Chondrocyte (in vitro differentiated cells): ENCODE measurements around the gene MYL7. TPM values are rescaled to one million over a fixed set of nuclear protein-coding genes. Genes with fewer than 3 reads are reported as not detected.

Experiments used
- DNase-seq: peaks from one replicate; pipeline ENCODE4 v3.0.0; 2021; ENCODE audit warnings: mixed read lengths, low spot score
- H3K27ac Mint-ChIP-seq: one replicate; pipeline ENCODE4 v1.8.0; 2021; ENCODE audit warnings: mild to moderate bottlenecking, moderate library complexity, mixed read lengths; ENCODE audit not compliant: unreplicated experiment
- H3K27me3 Mint-ChIP-seq: 2 replicates; pipeline ENCODE4 v1.8.0; 2021; ENCODE audit warnings: low read depth, mixed read lengths
- H3K36me3 Mint-ChIP-seq: 2 replicates; pipeline ENCODE4 v1.8.0; 2021; ENCODE audit warnings: low read depth, mixed read lengths
- H3K4me1 Mint-ChIP-seq: 2 replicates; pipeline ENCODE4 v1.8.0; 2021; ENCODE audit warnings: low read depth, mild to moderate bottlenecking, mixed read lengths
- H3K4me3 Mint-ChIP-seq: one replicate; pipeline ENCODE4 v1.8.0; 2021; ENCODE audit warnings: mild to moderate bottlenecking, moderate library complexity, mixed read lengths; ENCODE audit not compliant: unreplicated experiment
- H3K9me3 Mint-ChIP-seq: 2 replicates; pipeline ENCODE4 v1.8.0; 2021; ENCODE audit warnings: low read depth, mixed read lengths
- total RNA-seq: library from RNA; stranded (reverse); gene quantifications from 3 replicates; pipeline ENCODE4 v1.2.1, GENCODE V29; 2021
- TF ChIP-seq, protein P1 (sequence below): fragments of 200-600 bp; sonication (generic); IDR thresholded peaks from 2 replicates; pipeline ENCODE4 v1.5.0; 2021; ENCODE audit warnings: antibody characterized with exemption, mild to moderate bottlenecking, moderate library complexity

Gene MYL7
- total RNA-seq, 1 donor from 2014 or later, result not detected

DNA sequence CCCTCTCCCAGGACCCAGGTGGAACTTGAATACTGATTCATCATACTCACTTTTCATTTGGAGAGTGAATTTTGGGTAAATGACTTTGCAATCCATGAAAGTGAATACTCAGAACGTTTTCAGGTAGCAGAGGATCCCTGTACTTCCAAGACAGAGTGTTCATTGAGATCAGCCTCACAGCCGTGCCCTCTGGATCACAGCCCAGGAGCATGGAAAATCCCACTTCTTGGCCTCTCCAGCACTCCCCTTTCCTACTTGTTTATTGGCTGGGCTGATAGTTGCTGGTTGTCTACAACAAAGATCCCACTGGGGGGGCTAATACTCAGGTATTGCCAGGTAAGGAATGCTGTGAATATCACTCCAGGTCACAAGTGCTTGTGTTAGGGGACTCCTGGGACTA lies 42.3 kb upstream of the MYL7 start:
- no peak for DNase-seq
- Mint-ChIP-seq H3K4me1 (peaks cover 17% of the 10 kb centered on the region), H3K4me3 (no peak overlapping the region), H3K27ac (no peak overlapping the region), H3K27me3 (no peaks in the 10 kb centered on the region), H3K36me3 (peaks cover 2% of the 10 kb centered on the region), H3K9me3 (peaks cover 12% of the 10 kb centered on the region)
- TF ChIP-seq, protein P1, sequence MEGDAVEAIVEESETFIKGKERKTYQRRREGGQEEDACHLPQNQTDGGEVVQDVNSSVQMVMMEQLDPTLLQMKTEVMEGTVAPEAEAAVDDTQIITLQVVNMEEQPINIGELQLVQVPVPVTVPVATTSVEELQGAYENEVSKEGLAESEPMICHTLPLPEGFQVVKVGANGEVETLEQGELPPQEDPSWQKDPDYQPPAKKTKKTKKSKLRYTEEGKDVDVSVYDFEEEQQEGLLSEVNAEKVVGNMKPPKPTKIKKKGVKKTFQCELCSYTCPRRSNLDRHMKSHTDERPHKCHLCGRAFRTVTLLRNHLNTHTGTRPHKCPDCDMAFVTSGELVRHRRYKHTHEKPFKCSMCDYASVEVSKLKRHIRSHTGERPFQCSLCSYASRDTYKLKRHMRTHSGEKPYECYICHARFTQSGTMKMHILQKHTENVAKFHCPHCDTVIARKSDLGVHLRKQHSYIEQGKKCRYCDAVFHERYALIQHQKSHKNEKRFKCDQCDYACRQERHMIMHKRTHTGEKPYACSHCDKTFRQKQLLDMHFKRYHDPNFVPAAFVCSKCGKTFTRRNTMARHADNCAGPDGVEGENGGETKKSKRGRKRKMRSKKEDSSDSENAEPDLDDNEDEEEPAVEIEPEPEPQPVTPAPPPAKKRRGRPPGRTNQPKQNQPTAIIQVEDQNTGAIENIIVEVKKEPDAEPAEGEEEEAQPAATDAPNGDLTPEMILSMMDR, result no peak

DNA sequence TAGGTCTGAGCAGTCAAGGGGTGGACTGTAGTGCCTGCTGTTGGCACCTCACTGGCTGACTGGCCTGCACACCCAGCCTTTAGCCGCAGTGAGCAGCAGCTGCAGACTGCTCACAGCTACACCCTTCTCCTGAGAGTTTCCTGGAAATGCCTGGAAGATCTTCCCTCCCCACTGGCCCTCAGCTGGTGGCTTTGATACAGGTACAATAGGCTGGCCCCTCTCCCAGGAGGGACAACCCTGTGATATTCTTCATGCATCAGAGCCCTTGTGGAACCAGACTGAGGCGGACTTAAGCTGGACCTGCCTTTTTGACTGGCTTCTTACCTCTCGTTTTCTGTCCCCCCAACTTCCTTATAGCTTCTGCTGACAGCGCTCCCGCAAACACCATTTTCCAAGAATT lies 41.7 kb upstream of the MYL7 start:
- Mint-ChIP-seq H3K4me3 (no peak overlapping the region), H3K27ac (no peak overlapping the region)
- DNase-seq, result no peak

GRCh38 chr7:44180631-44181030 lies 39.5 kb upstream of the MYL7 start:
- H3K36me3 Mint-ChIP-seq, result peaks cover 2% of the 10 kb centered on the region
- TF ChIP-seq, protein P1, result no peak
- H3K27me3 Mint-ChIP-seq, result no peaks in the 10 kb centered on the region
- DNase-seq, result no peak
- H3K4me3 Mint-ChIP-seq, result no peak overlapping the region
- H3K4me1 Mint-ChIP-seq, result peaks cover 31% of the 10 kb centered on the region
- peaks cover 12% of the 10 kb centered on the region for H3K9me3 Mint-ChIP-seq
- H3K27ac Mint-ChIP-seq, result no peak overlapping the region

More for the DNA sequence above, 41.7 kb upstream of the MYL7 start:
- Mint-ChIP-seq H3K36me3 (peaks cover 2% of the 10 kb centered on the region), H3K9me3 (peaks cover 12% of the 10 kb centered on the region), H3K27me3 (no peaks in the 10 kb centered on the region), H3K4me1 (peaks cover 23% of the 10 kb centered on the region)
- TF ChIP-seq, protein P1, result no peak

DNA sequence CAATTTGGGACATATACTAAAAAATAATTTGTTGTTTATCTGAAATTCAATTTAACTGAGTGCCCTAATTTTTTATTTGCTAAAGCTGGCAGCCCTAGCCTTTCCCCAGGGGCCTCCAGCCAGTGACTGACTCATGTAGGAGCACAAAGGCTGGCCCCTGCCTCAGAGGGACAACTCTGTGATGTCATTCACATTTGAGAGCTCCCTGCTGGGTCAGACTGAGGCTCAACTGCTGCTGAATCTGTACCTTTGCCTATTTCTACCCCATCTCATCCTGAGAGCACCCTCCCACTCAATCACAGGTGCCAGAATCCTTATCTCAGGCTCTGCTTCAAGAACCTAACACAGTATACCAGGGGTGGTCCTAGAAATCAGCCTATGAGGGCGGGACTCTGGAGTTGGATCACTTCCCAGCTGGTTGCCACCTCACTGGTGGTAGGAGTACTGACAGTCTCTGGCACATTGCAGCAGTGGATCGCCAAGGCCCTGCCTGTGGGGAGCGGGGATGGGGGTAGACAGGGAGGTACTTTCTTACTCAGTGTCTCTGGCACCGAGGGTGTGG lies 36.5 kb upstream of the MYL7 start:
- H3K4me3 Mint-ChIP-seq, result no peak overlapping the region
- H3K27me3 Mint-ChIP-seq, result no peaks in the 10 kb centered on the region
- H3K27ac Mint-ChIP-seq, result peak overlapping the region; percentile 64
- no peaks in the 10 kb centered on the region for H3K36me3 Mint-ChIP-seq
- peaks cover 14% of the 10 kb centered on the region for H3K4me1 Mint-ChIP-seq
- DNase-seq, result no peak
- TF ChIP-seq, protein P1, result no peak
- H3K9me3 Mint-ChIP-seq, result peaks cover 15% of the 10 kb centered on the region

- Mint-ChIP-seq H3K36me3 (no peaks in the 10 kb centered on the region), H3K27ac (no peak overlapping the region), H3K27me3 (no peaks in the 10 kb centered on the region), H3K4me1 (peaks cover 14% of the 10 kb centered on the region), H3K9me3 (peaks cover 9% of the 10 kb centered on the region), H3K4me3 (no peak overlapping the region)
- no peak for DNase-seq
- TF ChIP-seq, protein P1, result no peak
These were observed 35.4 kb upstream of the MYL7 start for GRCh38 chr7:44176486-44176885.
